D721Med (cell line): ENCODE measurements around the gene AP2B1.

Source experiments
- DNase-seq: peaks from one replicate; pipeline ENCODE4 v3.0.0; 2011; ENCODE audit warnings: low spot score; ENCODE audit not compliant: insufficient read length
- FAIRE-seq: peaks from 2 replicates; lab custom pipeline; 2011; peaks lifted over from hg19 to GRCh38; lab: Jason Lieb, UNC
- TF ChIP-seq, protein P1 (sequence below): IDR thresholded peaks from 2 replicates; pipeline ENCODE4 v1.5.1; 2012; ENCODE audit warnings: mild to moderate bottlenecking, control low read depth; ENCODE audit not compliant: insufficient read depth; ENCODE audit errors: missing control alignments

Gene AP2B1

DNA sequence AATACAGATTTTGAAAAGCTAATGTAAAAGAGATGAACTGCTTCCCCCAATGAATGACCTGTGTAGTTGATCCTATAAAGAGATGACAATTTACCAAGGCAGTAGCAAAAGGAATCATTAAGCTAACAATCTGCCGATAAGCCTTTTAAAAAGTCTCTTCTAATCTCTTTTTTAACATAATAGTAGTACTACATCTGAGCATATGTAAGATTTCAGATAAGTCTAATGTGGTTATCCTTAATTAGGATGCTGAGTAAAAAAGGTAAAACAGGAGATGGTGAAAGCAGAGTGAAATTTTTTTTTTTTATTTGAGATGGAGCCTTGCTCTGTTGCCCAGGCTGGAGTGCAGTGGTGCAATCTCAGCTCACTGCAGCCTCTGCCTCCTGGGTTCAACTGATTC lies 118.1 kb downstream of the AP2B1 start:
- FAIRE-seq (no peak), DNase-seq (no peak)
- TF ChIP-seq, protein P1, sequence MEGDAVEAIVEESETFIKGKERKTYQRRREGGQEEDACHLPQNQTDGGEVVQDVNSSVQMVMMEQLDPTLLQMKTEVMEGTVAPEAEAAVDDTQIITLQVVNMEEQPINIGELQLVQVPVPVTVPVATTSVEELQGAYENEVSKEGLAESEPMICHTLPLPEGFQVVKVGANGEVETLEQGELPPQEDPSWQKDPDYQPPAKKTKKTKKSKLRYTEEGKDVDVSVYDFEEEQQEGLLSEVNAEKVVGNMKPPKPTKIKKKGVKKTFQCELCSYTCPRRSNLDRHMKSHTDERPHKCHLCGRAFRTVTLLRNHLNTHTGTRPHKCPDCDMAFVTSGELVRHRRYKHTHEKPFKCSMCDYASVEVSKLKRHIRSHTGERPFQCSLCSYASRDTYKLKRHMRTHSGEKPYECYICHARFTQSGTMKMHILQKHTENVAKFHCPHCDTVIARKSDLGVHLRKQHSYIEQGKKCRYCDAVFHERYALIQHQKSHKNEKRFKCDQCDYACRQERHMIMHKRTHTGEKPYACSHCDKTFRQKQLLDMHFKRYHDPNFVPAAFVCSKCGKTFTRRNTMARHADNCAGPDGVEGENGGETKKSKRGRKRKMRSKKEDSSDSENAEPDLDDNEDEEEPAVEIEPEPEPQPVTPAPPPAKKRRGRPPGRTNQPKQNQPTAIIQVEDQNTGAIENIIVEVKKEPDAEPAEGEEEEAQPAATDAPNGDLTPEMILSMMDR, result no peak

DNA sequence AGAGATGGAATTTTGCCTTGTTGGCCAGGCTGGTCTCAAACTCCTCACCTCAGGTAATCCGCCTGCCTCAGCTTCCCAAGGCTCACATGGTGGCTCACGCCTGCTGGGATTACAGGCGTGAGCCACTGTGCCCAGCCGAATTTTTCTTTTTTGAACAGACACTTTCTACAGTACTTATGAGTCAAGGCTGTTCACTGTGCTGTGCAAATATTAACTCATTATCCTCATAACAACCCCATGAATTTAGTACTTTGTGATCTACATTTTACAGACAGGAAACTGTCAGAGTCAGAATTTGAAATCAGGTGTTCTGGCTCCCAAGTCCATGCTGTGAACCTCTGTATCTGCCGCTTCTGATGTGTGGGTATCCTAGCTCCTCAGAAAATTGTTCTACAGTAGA lies 118.6 kb downstream of the AP2B1 start:
- no peak for FAIRE-seq
- no peak for DNase-seq
- TF ChIP-seq, protein P1, result no peak

DNA sequence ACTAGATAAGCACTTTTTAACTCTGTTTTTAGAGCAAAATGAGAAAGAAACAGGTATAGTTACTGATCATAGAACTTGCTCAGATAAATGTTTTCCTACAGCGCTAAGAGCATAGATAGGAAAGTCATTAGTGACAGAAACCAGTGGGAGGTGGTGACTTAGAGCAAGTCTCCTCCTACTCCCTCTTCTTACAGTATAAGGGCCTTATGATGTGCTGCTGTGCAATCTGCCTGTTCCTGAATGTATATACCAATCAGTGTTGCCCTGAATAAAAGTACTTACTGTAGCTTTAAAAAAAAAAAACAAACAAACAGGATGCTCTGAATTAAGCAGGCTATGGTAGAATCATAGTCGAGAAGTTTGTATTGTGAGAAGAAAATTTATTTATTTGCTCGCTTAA lies 121.0 kb downstream of the AP2B1 start:
- TF ChIP-seq, protein P1, result no peak
- DNase-seq, result no peak
- no peak for FAIRE-seq

DNA sequence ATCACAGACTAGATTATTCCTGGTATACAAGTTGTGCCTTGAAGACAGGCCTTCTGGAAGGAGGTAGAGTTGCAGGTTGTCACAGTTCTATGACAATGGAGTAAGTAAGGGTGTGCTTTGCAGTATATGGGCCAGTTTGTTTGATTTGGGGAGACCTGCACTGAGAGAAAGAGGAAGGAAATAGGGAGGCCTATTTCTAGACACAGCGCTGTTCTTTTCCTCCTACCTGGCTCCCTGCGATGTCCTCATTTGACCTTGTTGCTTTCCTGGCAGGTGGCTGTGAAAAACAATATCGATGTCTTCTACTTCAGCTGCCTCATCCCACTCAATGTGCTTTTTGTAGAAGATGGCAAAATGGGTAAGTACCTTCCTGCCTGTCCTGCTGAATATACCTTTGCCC lies 121.8 kb downstream of the AP2B1 start:
- DNase-seq (no peak), FAIRE-seq (no peak)
- TF ChIP-seq, protein P1, result no peak

DNA sequence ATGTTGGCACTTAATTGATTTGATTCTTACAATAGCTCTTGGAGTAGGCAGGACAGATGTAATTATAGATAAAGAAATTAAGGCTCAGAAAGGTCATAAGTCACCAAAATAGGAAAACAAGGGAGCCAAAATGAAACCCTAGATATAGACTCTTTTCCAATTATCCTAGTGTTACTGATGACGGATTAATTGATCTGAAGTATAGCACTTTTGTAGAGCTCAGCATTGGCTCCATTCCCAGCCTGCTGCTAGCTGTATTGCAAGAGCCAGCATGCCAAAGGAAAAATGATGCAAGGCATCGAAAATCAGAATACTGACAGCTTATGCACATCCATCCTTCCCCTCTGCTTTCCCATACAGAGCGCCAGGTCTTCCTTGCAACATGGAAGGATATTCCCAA lies 122.8 kb downstream of the AP2B1 start:
- no peak for DNase-seq
- FAIRE-seq, result no peak
- TF ChIP-seq, protein P1, result no peak

DNA sequence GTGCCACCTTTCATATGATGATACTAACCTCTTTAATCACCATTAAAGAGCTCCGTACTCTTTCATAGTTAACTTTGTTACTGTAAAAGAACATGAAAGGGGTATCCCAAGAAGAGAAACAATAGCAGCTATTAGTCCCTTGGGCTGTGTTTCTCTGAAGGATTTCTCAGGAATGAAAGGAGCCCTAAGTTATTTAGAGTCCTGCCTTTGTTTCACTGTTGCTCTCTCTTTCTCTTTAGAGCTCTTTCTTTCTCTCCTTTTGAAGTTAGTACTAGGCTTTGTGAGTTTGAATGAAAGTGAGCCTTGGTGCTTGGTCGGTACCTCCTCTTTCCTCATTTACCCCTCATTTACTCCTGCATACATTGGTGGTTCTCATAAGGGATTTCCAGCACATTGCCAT lies 123.8 kb downstream of the AP2B1 start:
- TF ChIP-seq, protein P1, result no peak
- FAIRE-seq (no peak), DNase-seq (no peak)

DNA sequence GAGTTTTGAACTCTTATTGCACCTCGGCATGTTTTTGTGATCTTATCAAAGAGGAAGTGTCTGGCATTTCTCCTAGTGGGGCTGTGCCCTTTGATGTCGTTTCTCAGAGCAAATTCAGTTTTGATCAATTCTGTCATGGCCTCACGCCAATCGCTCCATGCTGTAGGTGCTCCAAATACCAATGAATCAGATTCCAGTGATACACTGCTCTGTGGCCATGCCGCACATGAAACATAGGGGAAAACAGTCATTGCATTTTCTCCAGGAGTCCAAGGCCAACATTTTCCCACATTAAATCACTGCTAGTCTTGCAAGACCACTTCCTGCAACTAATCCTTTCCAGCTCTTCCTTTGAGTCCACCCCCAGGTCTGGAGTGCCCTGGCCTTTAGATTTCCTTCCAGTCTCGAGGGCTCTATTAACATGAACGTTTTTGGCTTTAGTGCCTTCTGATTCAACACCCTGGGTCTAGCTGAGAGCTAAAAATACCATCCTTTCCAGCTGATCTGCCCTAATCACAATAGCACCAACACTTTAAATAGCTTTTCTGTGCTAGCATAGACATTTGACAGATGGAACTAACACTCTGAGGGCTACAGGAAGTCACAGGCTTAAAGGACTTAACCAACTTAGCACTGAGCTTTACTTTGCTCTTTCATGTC lies 126.1 kb downstream of the AP2B1 start:
- DNase-seq (no peak), FAIRE-seq (no peak)
- TF ChIP-seq, protein P1, result no peak
